GM12878 (cell line): ENCODE results near the gene GFM1.

Experiments
- CHD4 ChIP-seq: fragments of 200-600 bp; sonication (generic); IDR thresholded peaks from 2 replicates; pipeline ENCODE4 v1.6.1; 2016; ENCODE audit warnings: mild to moderate bottlenecking
- FOS ChIP-seq: IDR thresholded peaks from 3 replicates; pipeline ENCODE4 v1.6.1; 2011; ENCODE audit warnings: borderline replicate concordance; ENCODE audit not compliant: insufficient read length; ENCODE audit errors: extremely low read depth
- GABPA ChIP-seq: IDR thresholded peaks from 2 replicates; pipeline ENCODE4 v1.6.1; 2014; ENCODE audit warnings: antibody characterized with exemption, low read depth, mild to moderate bottlenecking, inconsistent platforms
- MTA3 ChIP-seq: IDR thresholded peaks from 2 replicates; pipeline ENCODE4 v1.6.1; 2012; ENCODE audit warnings: low read length, inconsistent platforms, borderline replicate concordance
- POLR2A ChIP-seq: IDR thresholded peaks from 2 replicates; pipeline ENCODE4 v1.6.1; 2011; ENCODE audit warnings: low read depth, mild to moderate bottlenecking, low read length
- RB1 ChIP-seq: fragments of 450-650 bp; formaldehyde crosslinking; IDR thresholded peaks from 2 replicates; pipeline ENCODE4 v1.6.1; 2017; ENCODE audit warnings: mild to moderate bottlenecking, borderline replicate concordance
- TF ChIP-seq, protein P1 (sequence below): IDR thresholded peaks from 2 replicates; pipeline ENCODE4 v1.6.1; 2011; ENCODE audit warnings: borderline replicate concordance, low read depth, mild to moderate bottlenecking, moderate library complexity, low read length; ENCODE audit not compliant: insufficient read depth, poor library complexity, severe bottlenecking
- TF ChIP-seq, protein P2 (sequence below): IDR thresholded peaks from 2 replicates; pipeline ENCODE4 v1.6.1; 2011; ENCODE audit warnings: mild to moderate bottlenecking, low read depth, low read length, moderate library complexity; ENCODE audit not compliant: insufficient replicate concordance
- TF ChIP-seq, protein P3 (sequence below), 3 experiments: IDR thresholded peaks in 2 of 3; conservative IDR thresholded peaks in 1 of 3; 2 replicates each; pipeline ENCODE4 v1.5.1; 2011; ENCODE audit warnings: low read depth in 3 of 3, low read length in 3 of 3, mild to moderate bottlenecking in 3 of 3, control low read depth in 2 of 3, moderate library complexity in 2 of 3, inconsistent platforms in 1 of 3, mixed read lengths in 1 of 3; ENCODE audit not compliant: control insufficient read depth in 2 of 3, insufficient read depth in 1 of 3; ENCODE audit errors: extremely low read depth in 1 of 3
- TF ChIP-seq, protein P4 (sequence below): fragments of 450-650 bp; IDR thresholded peaks from 2 replicates; pipeline ENCODE4 v1.6.1; 2018; ENCODE audit warnings: mild to moderate bottlenecking, low read depth, moderate library complexity; ENCODE audit not compliant: partially characterized antibody

DNA sequence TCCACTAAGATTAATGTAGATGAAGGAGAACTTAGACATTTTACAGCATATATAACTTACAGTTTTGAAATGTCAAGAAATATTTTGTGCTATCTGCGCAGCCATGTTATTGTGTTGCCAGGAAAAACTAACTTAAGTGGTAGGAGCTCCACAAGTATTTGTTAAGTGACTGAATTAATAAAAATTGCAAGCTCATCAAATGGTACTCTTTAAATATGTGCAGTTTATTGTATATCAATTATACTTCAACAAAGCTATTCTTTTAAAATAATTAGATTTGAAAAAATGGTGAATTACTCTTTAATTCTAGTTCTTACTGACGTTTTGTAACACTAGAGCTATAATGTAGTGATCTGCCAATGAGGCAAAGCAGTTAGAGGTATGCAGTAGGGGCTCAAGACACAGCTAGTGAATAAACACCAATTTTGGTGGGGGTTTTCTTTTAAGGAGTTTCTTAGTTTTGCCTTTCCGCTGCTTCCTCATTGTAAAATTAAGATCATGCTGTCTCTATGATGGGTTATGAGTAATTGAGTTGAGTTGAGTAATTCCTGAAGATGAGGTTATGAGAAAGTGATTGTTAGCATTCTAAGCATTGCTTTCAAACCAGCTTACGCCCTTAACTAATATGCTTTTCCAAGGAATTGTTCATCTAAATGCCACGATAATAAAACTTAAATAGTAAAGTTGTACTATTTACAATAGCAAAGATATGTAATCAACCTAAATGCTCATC lies 39.1 kb downstream of the GFM1 start:
- TF ChIP-seq MTA3: no peak
- TF ChIP-seq CHD4: no peak
- TF ChIP-seq, protein P1, sequence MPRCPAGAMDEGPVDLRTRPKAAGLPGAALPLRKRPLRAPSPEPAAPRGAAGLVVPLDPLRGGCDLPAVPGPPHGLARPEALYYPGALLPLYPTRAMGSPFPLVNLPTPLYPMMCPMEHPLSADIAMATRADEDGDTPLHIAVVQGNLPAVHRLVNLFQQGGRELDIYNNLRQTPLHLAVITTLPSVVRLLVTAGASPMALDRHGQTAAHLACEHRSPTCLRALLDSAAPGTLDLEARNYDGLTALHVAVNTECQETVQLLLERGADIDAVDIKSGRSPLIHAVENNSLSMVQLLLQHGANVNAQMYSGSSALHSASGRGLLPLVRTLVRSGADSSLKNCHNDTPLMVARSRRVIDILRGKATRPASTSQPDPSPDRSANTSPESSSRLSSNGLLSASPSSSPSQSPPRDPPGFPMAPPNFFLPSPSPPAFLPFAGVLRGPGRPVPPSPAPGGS: no peak
- TF ChIP-seq POLR2A: no peak
- TF ChIP-seq, protein P2, sequence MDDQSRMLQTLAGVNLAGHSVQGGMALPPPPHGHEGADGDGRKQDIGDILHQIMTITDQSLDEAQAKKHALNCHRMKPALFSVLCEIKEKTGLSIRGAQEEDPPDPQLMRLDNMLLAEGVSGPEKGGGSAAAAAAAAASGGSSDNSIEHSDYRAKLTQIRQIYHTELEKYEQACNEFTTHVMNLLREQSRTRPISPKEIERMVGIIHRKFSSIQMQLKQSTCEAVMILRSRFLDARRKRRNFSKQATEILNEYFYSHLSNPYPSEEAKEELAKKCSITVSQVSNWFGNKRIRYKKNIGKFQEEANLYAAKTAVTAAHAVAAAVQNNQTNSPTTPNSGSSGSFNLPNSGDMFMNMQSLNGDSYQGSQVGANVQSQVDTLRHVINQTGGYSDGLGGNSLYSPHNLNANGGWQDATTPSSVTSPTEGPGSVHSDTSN: no peak
- no peak for TF ChIP-seq GABPA
- TF ChIP-seq, protein P3, sequence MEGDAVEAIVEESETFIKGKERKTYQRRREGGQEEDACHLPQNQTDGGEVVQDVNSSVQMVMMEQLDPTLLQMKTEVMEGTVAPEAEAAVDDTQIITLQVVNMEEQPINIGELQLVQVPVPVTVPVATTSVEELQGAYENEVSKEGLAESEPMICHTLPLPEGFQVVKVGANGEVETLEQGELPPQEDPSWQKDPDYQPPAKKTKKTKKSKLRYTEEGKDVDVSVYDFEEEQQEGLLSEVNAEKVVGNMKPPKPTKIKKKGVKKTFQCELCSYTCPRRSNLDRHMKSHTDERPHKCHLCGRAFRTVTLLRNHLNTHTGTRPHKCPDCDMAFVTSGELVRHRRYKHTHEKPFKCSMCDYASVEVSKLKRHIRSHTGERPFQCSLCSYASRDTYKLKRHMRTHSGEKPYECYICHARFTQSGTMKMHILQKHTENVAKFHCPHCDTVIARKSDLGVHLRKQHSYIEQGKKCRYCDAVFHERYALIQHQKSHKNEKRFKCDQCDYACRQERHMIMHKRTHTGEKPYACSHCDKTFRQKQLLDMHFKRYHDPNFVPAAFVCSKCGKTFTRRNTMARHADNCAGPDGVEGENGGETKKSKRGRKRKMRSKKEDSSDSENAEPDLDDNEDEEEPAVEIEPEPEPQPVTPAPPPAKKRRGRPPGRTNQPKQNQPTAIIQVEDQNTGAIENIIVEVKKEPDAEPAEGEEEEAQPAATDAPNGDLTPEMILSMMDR (IDR thresholded peaks at IDR 0.05 in 2 of 3, conservative IDR thresholded peaks at IDR 0.05 in 1 of 3; ENCODE audit: control insufficient read depth in 2 of 3, extremely low read depth in 1 of 3, insufficient read depth in 1 of 3, low read depth in 3 of 3, low read length in 3 of 3): no peak
- TF ChIP-seq FOS: no peak
- TF ChIP-seq, protein P4, sequence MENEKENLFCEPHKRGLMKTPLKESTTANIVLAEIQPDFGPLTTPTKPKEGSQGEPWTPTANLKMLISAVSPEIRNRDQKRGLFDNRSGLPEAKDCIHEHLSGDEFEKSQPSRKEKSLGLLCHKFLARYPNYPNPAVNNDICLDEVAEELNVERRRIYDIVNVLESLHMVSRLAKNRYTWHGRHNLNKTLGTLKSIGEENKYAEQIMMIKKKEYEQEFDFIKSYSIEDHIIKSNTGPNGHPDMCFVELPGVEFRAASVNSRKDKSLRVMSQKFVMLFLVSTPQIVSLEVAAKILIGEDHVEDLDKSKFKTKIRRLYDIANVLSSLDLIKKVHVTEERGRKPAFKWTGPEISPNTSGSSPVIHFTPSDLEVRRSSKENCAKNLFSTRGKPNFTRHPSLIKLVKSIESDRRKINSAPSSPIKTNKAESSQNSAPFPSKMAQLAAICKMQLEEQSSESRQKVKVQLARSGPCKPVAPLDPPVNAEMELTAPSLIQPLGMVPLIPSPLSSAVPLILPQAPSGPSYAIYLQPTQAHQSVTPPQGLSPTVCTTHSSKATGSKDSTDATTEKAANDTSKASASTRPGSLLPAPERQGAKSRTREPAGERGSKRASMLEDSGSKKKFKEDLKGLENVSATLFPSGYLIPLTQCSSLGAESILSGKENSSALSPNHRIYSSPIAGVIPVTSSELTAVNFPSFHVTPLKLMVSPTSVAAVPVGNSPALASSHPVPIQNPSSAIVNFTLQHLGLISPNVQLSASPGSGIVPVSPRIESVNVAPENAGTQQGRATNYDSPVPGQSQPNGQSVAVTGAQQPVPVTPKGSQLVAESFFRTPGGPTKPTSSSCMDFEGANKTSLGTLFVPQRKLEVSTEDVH: no peak
- TF ChIP-seq RB1: no peak
